ENCODE measurements around the gene PRKN. TPM values are rescaled to one million over a fixed set of nuclear protein-coding genes. Genes with fewer than 3 reads are reported as not detected.

Gene PRKN
- total and polyA plus RNA-seq, 9 of the 15 experiments (the other 6 are each of a cell fraction or from before 2014, with no cell fraction given) = 0.03 to 0.96 (median 0.15) TPM; not detected in 2

- TF ChIP-seq, protein P1, sequence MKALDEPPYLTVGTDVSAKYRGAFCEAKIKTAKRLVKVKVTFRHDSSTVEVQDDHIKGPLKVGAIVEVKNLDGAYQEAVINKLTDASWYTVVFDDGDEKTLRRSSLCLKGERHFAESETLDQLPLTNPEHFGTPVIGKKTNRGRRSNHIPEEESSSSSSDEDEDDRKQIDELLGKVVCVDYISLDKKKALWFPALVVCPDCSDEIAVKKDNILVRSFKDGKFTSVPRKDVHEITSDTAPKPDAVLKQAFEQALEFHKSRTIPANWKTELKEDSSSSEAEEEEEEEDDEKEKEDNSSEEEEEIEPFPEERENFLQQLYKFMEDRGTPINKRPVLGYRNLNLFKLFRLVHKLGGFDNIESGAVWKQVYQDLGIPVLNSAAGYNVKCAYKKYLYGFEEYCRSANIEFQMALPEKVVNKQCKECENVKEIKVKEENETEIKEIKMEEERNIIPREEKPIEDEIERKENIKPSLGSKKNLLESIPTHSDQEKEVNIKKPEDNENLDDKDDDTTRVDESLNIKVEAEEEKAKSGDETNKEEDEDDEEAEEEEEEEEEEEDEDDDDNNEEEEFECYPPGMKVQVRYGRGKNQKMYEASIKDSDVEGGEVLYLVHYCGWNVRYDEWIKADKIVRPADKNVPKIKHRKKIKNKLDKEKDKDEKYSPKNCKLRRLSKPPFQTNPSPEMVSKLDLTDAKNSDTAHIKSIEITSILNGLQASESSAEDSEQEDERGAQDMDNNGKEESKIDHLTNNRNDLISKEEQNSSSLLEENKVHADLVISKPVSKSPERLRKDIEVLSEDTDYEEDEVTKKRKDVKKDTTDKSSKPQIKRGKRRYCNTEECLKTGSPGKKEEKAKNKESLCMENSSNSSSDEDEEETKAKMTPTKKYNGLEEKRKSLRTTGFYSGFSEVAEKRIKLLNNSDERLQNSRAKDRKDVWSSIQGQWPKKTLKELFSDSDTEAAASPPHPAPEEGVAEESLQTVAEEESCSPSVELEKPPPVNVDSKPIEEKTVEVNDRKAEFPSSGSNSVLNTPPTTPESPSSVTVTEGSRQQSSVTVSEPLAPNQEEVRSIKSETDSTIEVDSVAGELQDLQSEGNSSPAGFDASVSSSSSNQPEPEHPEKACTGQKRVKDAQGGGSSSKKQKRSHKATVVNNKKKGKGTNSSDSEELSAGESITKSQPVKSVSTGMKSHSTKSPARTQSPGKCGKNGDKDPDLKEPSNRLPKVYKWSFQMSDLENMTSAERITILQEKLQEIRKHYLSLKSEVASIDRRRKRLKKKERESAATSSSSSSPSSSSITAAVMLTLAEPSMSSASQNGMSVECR (CRISPR knock-in tag; IDR thresholded peaks at IDR 0.05) = no peak
- TF ChIP-seq OTX1 (CRISPR knock-in tag; IDR thresholded peaks at IDR 0.05) = no peak
- TF ChIP-seq, protein P2, sequence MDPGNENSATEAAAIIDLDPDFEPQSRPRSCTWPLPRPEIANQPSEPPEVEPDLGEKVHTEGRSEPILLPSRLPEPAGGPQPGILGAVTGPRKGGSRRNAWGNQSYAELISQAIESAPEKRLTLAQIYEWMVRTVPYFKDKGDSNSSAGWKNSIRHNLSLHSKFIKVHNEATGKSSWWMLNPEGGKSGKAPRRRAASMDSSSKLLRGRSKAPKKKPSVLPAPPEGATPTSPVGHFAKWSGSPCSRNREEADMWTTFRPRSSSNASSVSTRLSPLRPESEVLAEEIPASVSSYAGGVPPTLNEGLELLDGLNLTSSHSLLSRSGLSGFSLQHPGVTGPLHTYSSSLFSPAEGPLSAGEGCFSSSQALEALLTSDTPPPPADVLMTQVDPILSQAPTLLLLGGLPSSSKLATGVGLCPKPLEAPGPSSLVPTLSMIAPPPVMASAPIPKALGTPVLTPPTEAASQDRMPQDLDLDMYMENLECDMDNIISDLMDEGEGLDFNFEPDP (CRISPR knock-in tag; IDR thresholded peaks at IDR 0.05) = no peak
- no peak for TF ChIP-seq VEZF1 (CRISPR knock-in tag; IDR thresholded peaks at IDR 0.05)
- TF ChIP-seq, protein P3, sequence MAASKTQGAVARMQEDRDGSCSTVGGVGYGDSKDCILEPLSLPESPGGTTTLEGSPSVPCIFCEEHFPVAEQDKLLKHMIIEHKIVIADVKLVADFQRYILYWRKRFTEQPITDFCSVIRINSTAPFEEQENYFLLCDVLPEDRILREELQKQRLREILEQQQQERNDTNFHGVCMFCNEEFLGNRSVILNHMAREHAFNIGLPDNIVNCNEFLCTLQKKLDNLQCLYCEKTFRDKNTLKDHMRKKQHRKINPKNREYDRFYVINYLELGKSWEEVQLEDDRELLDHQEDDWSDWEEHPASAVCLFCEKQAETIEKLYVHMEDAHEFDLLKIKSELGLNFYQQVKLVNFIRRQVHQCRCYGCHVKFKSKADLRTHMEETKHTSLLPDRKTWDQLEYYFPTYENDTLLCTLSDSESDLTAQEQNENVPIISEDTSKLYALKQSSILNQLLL (CRISPR knock-in tag; IDR thresholded peaks at IDR 0.05; ENCODE audit: borderline replicate concordance) = no peak
- no peak for TF ChIP-seq ZNF324 (CRISPR knock-in tag; IDR thresholded peaks at IDR 0.05)
- no peak for TF ChIP-seq REST (IDR thresholded peaks at IDR 0.05; ENCODE audit: borderline replicate concordance)
- no peak for TF ChIP-seq REST (CRISPR knock-in tag; IDR thresholded peaks at IDR 0.05; ENCODE audit: low read depth)
Observed at GRCh38 chr6:162307865-162308264, 419.7 kb downstream of the PRKN start (continued).
